Panc1 (cell line): ENCODE data around the gene ALDH18A1. TPM values are rescaled to one million over a fixed set of nuclear protein-coding genes. Genes with fewer than 3 reads are reported as not detected.

Experiments
- ATAC-seq: fragments of 200-7000 bp; cut with Tn5 transposase; 2 replicates; pipeline ENCODE4 v1.9.1; 2020; ENCODE audit warnings: mild to moderate bottlenecking, moderate library complexity
- BruUV-seq: library from RNA; stranded (reverse); fragments of 400-500 nt; replicated peaks from 2 replicates; lab custom pipeline; 2021; lab: Mats Ljungman, UMichigan
- CTCF ChIA-PET: fragments of 300-600 bp; sonication (Branson Sonifier 250); formaldehyde crosslinking; loops from one replicate; lab custom pipeline; 2022; ENCODE audit warnings: antibody characterized with exemption; lab: Charles Lee
- POLR2A ChIA-PET: fragments of 300-600 bp; sonication (Branson Sonifier 250); formaldehyde crosslinking; loops from one replicate; lab custom pipeline; 2022; ENCODE audit warnings: antibody characterized with exemption; lab: Charles Lee
- DNase-seq: peaks from one replicate; pipeline ENCODE4 v3.0.0-alpha.2; 2010; ENCODE audit warnings: low read depth, low spot score
- H3K27ac ChIP-seq: 2 replicates; pipeline ENCODE4 v1.5.1; 2011; ENCODE audit warnings: mild to moderate bottlenecking, low read length, inconsistent platforms
- H3K27me3 ChIP-seq: fragments of 200-500 bp; sonication (Bioruptor generic); 2 replicates; pipeline ENCODE4 v1.6.0; 2014; ENCODE audit warnings: low read length, inconsistent platforms; ENCODE audit not compliant: control insufficient read depth, insufficient read depth
- H3K36me3 ChIP-seq: fragments of 200-500 bp; sonication (Bioruptor generic); 2 replicates; pipeline ENCODE4 v1.5.1; 2014; ENCODE audit warnings: inconsistent platforms, mild to moderate bottlenecking, low read length, moderate library complexity; ENCODE audit not compliant: control insufficient read depth, insufficient read depth
- H3K4me1 ChIP-seq: 2 replicates; pipeline ENCODE4 v1.5.1; 2011; ENCODE audit warnings: inconsistent platforms, mild to moderate bottlenecking, low read length, moderate library complexity; ENCODE audit not compliant: control insufficient read depth, insufficient read depth
- H3K4me3 ChIP-seq, 2 experiments: 2 replicates each; pipeline ENCODE4 v1.5.1; 2011 to 2012; ENCODE audit warnings: low read depth in 2 of 2, low read length in 2 of 2, mild to moderate bottlenecking in 2 of 2, inconsistent platforms in 1 of 2, moderate library complexity in 1 of 2
- H3K9me3 ChIP-seq: fragments of 200-500 bp; sonication (Bioruptor generic); 2 replicates; pipeline ENCODE4 v1.5.1; 2014; ENCODE audit warnings: low read depth, mild to moderate bottlenecking, inconsistent platforms, low read length, moderate library complexity; ENCODE audit not compliant: control insufficient read depth, insufficient read depth
- POLR2AphosphoS5 ChIP-seq: IDR thresholded peaks from 2 replicates; pipeline ENCODE4 v1.6.1; 2012; ENCODE audit warnings: mild to moderate bottlenecking, low read depth, low read length, moderate library complexity
- REST ChIP-seq, 2 experiments: IDR thresholded peaks; 2 replicates each; pipeline ENCODE4 v1.6.1; 2011 to 2012; ENCODE audit warnings: low read depth in 2 of 2, control low read depth in 1 of 2, low read length in 1 of 2, mild to moderate bottlenecking in 1 of 2, moderate library complexity in 1 of 2; ENCODE audit not compliant: insufficient read depth in 1 of 2
- SIN3A ChIP-seq: IDR thresholded peaks from 2 replicates; pipeline ENCODE4 v1.6.1; 2012; ENCODE audit warnings: low read depth, mild to moderate bottlenecking, low read length, moderate library complexity, borderline replicate concordance; ENCODE audit not compliant: insufficient read depth
- TCF7L2 ChIP-seq: IDR thresholded peaks from 2 replicates; pipeline ENCODE4 v1.6.1; 2011; ENCODE audit warnings: mild to moderate bottlenecking, low read depth, low read length, inconsistent platforms
- in situ Hi-C: cut with HindIII; loops from 2 replicates; pipeline ENCODE4 v1.10.0; 2016; ENCODE audit warnings: low sequenced_read_pairs, low pct_unique_long_range_greater_than_20kb
- intact Hi-C: fragments of 100-400 bp; cut with micrococcal nuclease; formaldehyde crosslinking; loops from one replicate; pipeline ENCODE4 v1.10.0; 2022; ENCODE audit not compliant: unreplicated experiment
- total RNA-seq: library from RNA; stranded (reverse); gene quantifications from one replicate; pipeline ENCODE4 v1.2.1, GENCODE V29; 2021; ENCODE audit not compliant: unreplicated experiment
- TF ChIP-seq, protein P1 (sequence below): fragments of 450-650 bp; IDR thresholded peaks from 2 replicates; pipeline ENCODE4 v1.5.1; 2017; ENCODE audit warnings: mild to moderate bottlenecking

Gene ALDH18A1
- total RNA-seq, 1 experiment from 2014 or later: 68.0 TPM

- ATAC-seq: no peak
- TF ChIP-seq POLR2AphosphoS5 (no peak), SIN3A (no peak), TCF7L2 (no peak), REST (IDR thresholded peaks at IDR 0.05; ENCODE audit: insufficient read depth in 1 of 2, low read depth in 2 of 2, low read length in 1 of 2) (no peak)
- TF ChIP-seq, protein P1, sequence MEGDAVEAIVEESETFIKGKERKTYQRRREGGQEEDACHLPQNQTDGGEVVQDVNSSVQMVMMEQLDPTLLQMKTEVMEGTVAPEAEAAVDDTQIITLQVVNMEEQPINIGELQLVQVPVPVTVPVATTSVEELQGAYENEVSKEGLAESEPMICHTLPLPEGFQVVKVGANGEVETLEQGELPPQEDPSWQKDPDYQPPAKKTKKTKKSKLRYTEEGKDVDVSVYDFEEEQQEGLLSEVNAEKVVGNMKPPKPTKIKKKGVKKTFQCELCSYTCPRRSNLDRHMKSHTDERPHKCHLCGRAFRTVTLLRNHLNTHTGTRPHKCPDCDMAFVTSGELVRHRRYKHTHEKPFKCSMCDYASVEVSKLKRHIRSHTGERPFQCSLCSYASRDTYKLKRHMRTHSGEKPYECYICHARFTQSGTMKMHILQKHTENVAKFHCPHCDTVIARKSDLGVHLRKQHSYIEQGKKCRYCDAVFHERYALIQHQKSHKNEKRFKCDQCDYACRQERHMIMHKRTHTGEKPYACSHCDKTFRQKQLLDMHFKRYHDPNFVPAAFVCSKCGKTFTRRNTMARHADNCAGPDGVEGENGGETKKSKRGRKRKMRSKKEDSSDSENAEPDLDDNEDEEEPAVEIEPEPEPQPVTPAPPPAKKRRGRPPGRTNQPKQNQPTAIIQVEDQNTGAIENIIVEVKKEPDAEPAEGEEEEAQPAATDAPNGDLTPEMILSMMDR: no peak
- intact Hi-C loops (loop anchor here (10.0 kb wide), 1 partner anchor 465 kb away; no protein-coding TSS in a partner anchor), in situ Hi-C loops (no loop called here)
- Histone ChIP-seq H3K27ac (no peak overlapping the region), H3K4me1 (0 out of 2 replicates have a peak, but pooled peaks cover 2% of the 10 kb centered on the region), H3K36me3 (no peaks in the 10 kb centered on the region), H3K4me3 (no peak overlapping the region), H3K9me3 (no peaks in the 10 kb centered on the region), H3K27me3 (no peaks in the 10 kb centered on the region)
- no peak for DNase-seq
- ChIA-PET POLR2A (no interaction called here), CTCF (interaction anchor here (0.5 to 2.9 kb wide), 3 partner anchors 141 to 226 kb away, joined by 3 to 21 read pairs (median 6); no protein-coding TSS in a partner anchor)
- BruUV-seq: no TSS peak
Measured at GRCh38 chr10:95600158-95600557, 56.4 kb downstream of the ALDH18A1 start.

GRCh38 chr10:95597788-95598187 lies 58.7 kb downstream of the ALDH18A1 start:
- Histone ChIP-seq H3K36me3 (no peaks in the 10 kb centered on the region), H3K27ac (no peak overlapping the region), H3K9me3 (no peaks in the 10 kb centered on the region), H3K4me1 (0 out of 2 replicates have a peak, but pooled peaks cover 2% of the 10 kb centered on the region), H3K27me3 (no peaks in the 10 kb centered on the region), H3K4me3 (no peak overlapping the region)
- no peak for TF ChIP-seq SIN3A
- TF ChIP-seq, protein P1: no peak
- no peak for TF ChIP-seq POLR2AphosphoS5
- TF ChIP-seq TCF7L2: no peak
- no peak for TF ChIP-seq REST (IDR thresholded peaks at IDR 0.05; ENCODE audit: insufficient read depth in 1 of 2, low read depth in 2 of 2, low read length in 1 of 2)
- ChIA-PET POLR2A (no interaction called here), CTCF (interaction anchor here (0.6 kb wide), 1 partner anchor 22 kb away, joined by 3 read pairs; no protein-coding TSS in a partner anchor)
- DNase-seq (no peak), ATAC-seq (no peak)
- intact Hi-C loops: no loop called here
- no TSS peak for BruUV-seq
- in situ Hi-C loops: no loop called here
